Measurements from ENCODE around the gene XPO1. TPM values are rescaled to one million over a fixed set of nuclear protein-coding genes. Genes with fewer than 3 reads are reported as not detected.
"Not testable (repeated sequence)": the region's sequence is repeated elsewhere in the genome, so short reads cannot be mapped to it uniquely, and the experiment has no call there.

The XPO1 gene
- total RNA-seq, 1 experiment from 2014 or later: 189 TPM

DNA sequence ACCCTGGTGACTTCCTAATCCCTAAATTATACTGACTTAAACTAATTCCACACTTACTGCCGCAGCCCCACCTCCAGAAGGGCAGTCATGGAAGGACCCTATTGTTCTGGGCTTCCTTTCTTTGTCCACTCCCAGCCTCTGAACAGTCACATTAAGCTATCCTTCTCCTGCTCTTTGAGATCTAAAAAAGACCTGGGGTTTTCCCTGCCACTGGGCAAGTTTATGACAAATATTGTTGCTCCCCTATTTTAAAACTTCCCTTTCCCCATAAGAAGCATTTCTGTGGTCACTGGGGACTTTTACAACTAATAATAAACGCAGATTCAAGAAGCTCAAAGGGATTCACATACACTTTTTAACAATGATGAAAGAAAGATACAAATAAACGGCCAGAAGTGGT is 47.2 kb upstream of the XPO1 start:
- ChIA-PET POLR2A (interaction anchor here (0.6 kb wide), 1 partner anchor 71 kb away, joined by 3 read pairs; no protein-coding TSS in a partner anchor), CTCF (interaction anchor here (0.6 to 0.7 kb wide), 2 partner anchors 16 to 197 kb away, joined by 3 read pairs; no protein-coding TSS in a partner anchor)
- DNase-seq (ENCODE audit: low read depth, low spot score) (no peak), ATAC-seq (no peak)
- H3K4me1 ChIP-seq (ENCODE audit: control insufficient read depth, insufficient read depth, low read length): no peaks in the 10 kb centered on the region
- no peaks in the 10 kb centered on the region for H3K36me3 ChIP-seq (ENCODE audit: control insufficient read depth, insufficient read depth, low read length)
- no peak overlapping the region for H3K4me3 ChIP-seq (ENCODE audit: low read depth in 2 of 2, low read length in 2 of 2)
- TF ChIP-seq, protein P1, sequence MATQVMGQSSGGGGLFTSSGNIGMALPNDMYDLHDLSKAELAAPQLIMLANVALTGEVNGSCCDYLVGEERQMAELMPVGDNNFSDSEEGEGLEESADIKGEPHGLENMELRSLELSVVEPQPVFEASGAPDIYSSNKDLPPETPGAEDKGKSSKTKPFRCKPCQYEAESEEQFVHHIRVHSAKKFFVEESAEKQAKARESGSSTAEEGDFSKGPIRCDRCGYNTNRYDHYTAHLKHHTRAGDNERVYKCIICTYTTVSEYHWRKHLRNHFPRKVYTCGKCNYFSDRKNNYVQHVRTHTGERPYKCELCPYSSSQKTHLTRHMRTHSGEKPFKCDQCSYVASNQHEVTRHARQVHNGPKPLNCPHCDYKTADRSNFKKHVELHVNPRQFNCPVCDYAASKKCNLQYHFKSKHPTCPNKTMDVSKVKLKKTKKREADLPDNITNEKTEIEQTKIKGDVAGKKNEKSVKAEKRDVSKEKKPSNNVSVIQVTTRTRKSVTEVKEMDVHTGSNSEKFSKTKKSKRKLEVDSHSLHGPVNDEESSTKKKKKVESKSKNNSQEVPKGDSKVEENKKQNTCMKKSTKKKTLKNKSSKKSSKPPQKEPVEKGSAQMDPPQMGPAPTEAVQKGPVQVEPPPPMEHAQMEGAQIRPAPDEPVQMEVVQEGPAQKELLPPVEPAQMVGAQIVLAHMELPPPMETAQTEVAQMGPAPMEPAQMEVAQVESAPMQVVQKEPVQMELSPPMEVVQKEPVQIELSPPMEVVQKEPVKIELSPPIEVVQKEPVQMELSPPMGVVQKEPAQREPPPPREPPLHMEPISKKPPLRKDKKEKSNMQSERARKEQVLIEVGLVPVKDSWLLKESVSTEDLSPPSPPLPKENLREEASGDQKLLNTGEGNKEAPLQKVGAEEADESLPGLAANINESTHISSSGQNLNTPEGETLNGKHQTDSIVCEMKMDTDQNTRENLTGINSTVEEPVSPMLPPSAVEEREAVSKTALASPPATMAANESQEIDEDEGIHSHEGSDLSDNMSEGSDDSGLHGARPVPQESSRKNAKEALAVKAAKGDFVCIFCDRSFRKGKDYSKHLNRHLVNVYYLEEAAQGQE (IDR thresholded peaks at IDR 0.05; ENCODE audit: insufficient read depth in 1 of 2, low read depth in 2 of 2, low read length in 1 of 2): no peak
- no peak for TF ChIP-seq SIN3A (IDR thresholded peaks at IDR 0.05; ENCODE audit: borderline replicate concordance, insufficient read depth, low read depth, low read length)
- TF ChIP-seq, protein P2, sequence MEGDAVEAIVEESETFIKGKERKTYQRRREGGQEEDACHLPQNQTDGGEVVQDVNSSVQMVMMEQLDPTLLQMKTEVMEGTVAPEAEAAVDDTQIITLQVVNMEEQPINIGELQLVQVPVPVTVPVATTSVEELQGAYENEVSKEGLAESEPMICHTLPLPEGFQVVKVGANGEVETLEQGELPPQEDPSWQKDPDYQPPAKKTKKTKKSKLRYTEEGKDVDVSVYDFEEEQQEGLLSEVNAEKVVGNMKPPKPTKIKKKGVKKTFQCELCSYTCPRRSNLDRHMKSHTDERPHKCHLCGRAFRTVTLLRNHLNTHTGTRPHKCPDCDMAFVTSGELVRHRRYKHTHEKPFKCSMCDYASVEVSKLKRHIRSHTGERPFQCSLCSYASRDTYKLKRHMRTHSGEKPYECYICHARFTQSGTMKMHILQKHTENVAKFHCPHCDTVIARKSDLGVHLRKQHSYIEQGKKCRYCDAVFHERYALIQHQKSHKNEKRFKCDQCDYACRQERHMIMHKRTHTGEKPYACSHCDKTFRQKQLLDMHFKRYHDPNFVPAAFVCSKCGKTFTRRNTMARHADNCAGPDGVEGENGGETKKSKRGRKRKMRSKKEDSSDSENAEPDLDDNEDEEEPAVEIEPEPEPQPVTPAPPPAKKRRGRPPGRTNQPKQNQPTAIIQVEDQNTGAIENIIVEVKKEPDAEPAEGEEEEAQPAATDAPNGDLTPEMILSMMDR (IDR thresholded peaks at IDR 0.05): no peak
- no peak for TF ChIP-seq TCF7L2 (IDR thresholded peaks at IDR 0.05; ENCODE audit: low read depth, low read length)
- TF ChIP-seq POLR2AphosphoS5 (IDR thresholded peaks at IDR 0.05; ENCODE audit: low read depth, low read length): no peak
- no TSS peak for BruUV-seq (replicated peaks)
- in situ Hi-C loops (cut with HindIII; ENCODE audit: low pct_unique_long_range_greater_than_20kb, low sequenced_read_pairs) (no loop called here), intact Hi-C loops (cut with micrococcal nuclease; ENCODE audit: unreplicated experiment) (no loop called here)
- no peaks in the 10 kb centered on the region for H3K27me3 ChIP-seq (ENCODE audit: control insufficient read depth, insufficient read depth, low read length)
- no peaks in the 10 kb centered on the region for H3K9me3 ChIP-seq (ENCODE audit: control insufficient read depth, insufficient read depth, low read depth, low read length)
- H3K27ac ChIP-seq (ENCODE audit: low read length): no peak overlapping the region

DNA sequence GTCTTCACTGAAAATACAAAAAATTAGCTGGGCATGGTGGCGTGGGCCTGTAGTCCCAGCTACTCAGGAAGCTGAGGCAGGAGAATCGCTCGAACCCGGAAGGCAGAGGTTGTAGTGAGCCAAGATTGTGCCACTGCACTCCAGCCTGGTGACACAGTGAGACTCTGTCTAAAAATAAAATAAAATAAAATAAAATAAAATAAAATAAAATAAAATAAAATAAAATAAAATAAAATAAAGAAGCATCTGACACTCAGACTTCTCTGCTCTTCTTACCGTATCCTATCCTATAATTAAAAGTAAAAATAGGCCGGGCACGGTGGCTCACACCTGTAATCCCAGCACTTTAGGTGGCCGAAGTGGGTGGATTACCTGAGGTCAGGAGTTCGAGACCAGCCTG is 46.2 kb upstream of the XPO1 start:
- CTCF ChIA-PET; H3K27ac ChIP-seq (ENCODE audit: low read length); H3K4me1 ChIP-seq (ENCODE audit: control insufficient read depth, insufficient read depth, low read length): not testable (repeated sequence)

DNA sequence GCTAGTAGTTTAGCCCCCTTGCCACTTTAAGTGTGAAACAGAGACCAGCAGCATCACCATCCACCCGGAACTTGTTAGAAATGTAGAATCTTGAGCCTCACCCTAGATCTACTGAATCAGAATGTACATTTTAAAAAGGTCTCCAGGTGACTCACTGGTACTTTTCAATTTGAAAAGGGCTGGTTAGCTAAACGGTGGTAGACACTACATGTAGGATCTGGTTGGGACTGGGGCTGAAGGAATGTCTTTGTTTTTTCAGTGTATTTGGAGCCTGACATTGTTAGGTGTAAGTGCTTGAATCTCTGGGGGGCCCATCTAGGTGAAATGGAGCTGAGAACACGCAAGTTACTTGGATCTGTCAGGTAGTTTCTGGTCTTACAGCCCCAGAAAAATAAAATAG is 44.0 kb upstream of the XPO1 start:
- Histone ChIP-seq H3K27me3 (ENCODE audit: control insufficient read depth, insufficient read depth, low read length) (no peaks in the 10 kb centered on the region), H3K36me3 (ENCODE audit: control insufficient read depth, insufficient read depth, low read length) (no peaks in the 10 kb centered on the region), H3K9me3 (ENCODE audit: control insufficient read depth, insufficient read depth, low read depth, low read length) (no peaks in the 10 kb centered on the region), H3K4me3 (ENCODE audit: low read depth in 2 of 2, low read length in 2 of 2) (no peak overlapping the region), H3K4me1 (ENCODE audit: control insufficient read depth, insufficient read depth, low read length) (no peaks in the 10 kb centered on the region), H3K27ac (ENCODE audit: low read length) (no peak overlapping the region)
- in situ Hi-C loops (cut with HindIII; ENCODE audit: low pct_unique_long_range_greater_than_20kb, low sequenced_read_pairs) (no loop called here), intact Hi-C loops (cut with micrococcal nuclease; ENCODE audit: unreplicated experiment) (no loop called here)
- ChIA-PET CTCF (interaction anchor here (0.6 kb wide), 1 partner anchor 33 kb away, joined by 3 read pairs; no protein-coding TSS in a partner anchor), POLR2A (no interaction called here)
- ATAC-seq: no peak
- no peak for DNase-seq (ENCODE audit: low read depth, low spot score)
- no TSS peak for BruUV-seq (replicated peaks)
- TF ChIP-seq POLR2AphosphoS5 (IDR thresholded peaks at IDR 0.05; ENCODE audit: low read depth, low read length) (no peak), SIN3A (IDR thresholded peaks at IDR 0.05; ENCODE audit: borderline replicate concordance, insufficient read depth, low read depth, low read length) (no peak)
- TF ChIP-seq, protein P2 (IDR thresholded peaks at IDR 0.05): no peak

More for the DNA sequence above, 46.2 kb upstream of the XPO1 start:
- DNase-seq (ENCODE audit: low read depth, low spot score); in situ Hi-C loops (cut with HindIII; ENCODE audit: low pct_unique_long_range_greater_than_20kb, low sequenced_read_pairs); H3K9me3 ChIP-seq (ENCODE audit: control insufficient read depth, insufficient read depth, low read depth, low read length); H3K4me3 ChIP-seq (ENCODE audit: low read depth in 2 of 2, low read length in 2 of 2); intact Hi-C loops (cut with micrococcal nuclease; ENCODE audit: unreplicated experiment); BruUV-seq (replicated peaks); H3K36me3 ChIP-seq (ENCODE audit: control insufficient read depth, insufficient read depth, low read length); H3K27me3 ChIP-seq (ENCODE audit: control insufficient read depth, insufficient read depth, low read length); ATAC-seq: not testable (repeated sequence)
- POLR2A ChIA-PET: interaction anchor here (0.6 to 1.0 kb wide), 3 partner anchors 33 to 113 kb away, joined by 3 to 11 read pairs (median 9); no protein-coding TSS in a partner anchor
